K562 (cell line): ENCODE data around the gene CEP85L. TPM values are rescaled to one million over a fixed set of nuclear protein-coding genes. Genes with fewer than 3 reads are reported as not detected.

ENCODE experiments used
- AFF1 ChIP-seq, 2 experiments: fragments of 450-650 bp; IDR thresholded peaks; 2 replicates each; pipeline ENCODE4 v1.6.1; 2018; ENCODE audit warnings: mild to moderate bottlenecking in 2 of 2, low read depth in 1 of 2; ENCODE audit not compliant: partially characterized antibody in 2 of 2
- ARID4B ChIP-seq: sonication (generic); formaldehyde crosslinking; IDR thresholded peaks from 2 replicates; pipeline ENCODE4 v1.8.0; 2022; ENCODE audit warnings: mild to moderate bottlenecking, missing genetic modification reagents
- E2F5 ChIP-seq: sonication (generic); formaldehyde crosslinking; IDR thresholded peaks from 2 replicates; pipeline ENCODE4 v1.8.0; 2022; ENCODE audit warnings: mild to moderate bottlenecking, missing genetic modification reagents
- HBP1 ChIP-seq: fragments of 450-650 bp; formaldehyde crosslinking; IDR thresholded peaks from 2 replicates; pipeline ENCODE4 v1.4.0; 2022; ENCODE audit warnings: missing genetic modification characterization
- HMGN3 ChIP-seq: IDR thresholded peaks from 2 replicates; pipeline ENCODE4 v1.6.1; 2011; ENCODE audit warnings: borderline replicate concordance, low read depth, mild to moderate bottlenecking, mixed read lengths, low read length; ENCODE audit not compliant: insufficient read length; ENCODE audit errors: extremely low read depth
- L3MBTL2 ChIP-seq: fragments of 450-650 bp; IDR thresholded peaks from 2 replicates; pipeline ENCODE4 v1.6.1; 2016; ENCODE audit warnings: mild to moderate bottlenecking, moderate library complexity
- PRDM10 ChIP-seq: fragments of 450-650 bp; IDR thresholded peaks from 2 replicates; pipeline ENCODE4 v1.6.1; 2018; ENCODE audit not compliant: partially characterized antibody
- XRCC4 ChIP-seq: IDR thresholded peaks from one replicate; pipeline ENCODE4 v1.6.1; 2011; ENCODE audit not compliant: insufficient read depth, insufficient read length; ENCODE audit errors: extremely low read depth
- ZNF124 ChIP-seq: sonication (generic); formaldehyde crosslinking; IDR thresholded peaks from 2 replicates; pipeline ENCODE4 v1.8.1; 2022; ENCODE audit warnings: missing genetic modification reagents
- ZNF696 ChIP-seq: fragments of 250-450 bp; sonication (Bioruptor Pico); conservative IDR thresholded peaks from 2 replicates; pipeline ENCODE4 v1.4.0; 2020; ENCODE audit warnings: mild to moderate bottlenecking, moderate library complexity
- ZNF76 ChIP-seq: fragments of 250-450 bp; sonication (Bioruptor Pico); IDR thresholded peaks from 2 replicates; pipeline ENCODE4 v1.4.0; 2020; ENCODE audit warnings: mild to moderate bottlenecking, moderate library complexity, borderline replicate concordance
- polyA plus RNA-seq, 8 experiments: library from polyadenylated mRNA; depleted of rRNA in 4 of 8; stranded (reverse) in 5 of 8; unstranded in 3 of 8; fragments of >200 nt; fragmentation: Nextera tagmentation in 2 of 8; fragmentation: Illumina TruSeq in 1 of 8; extraction: Ambion mirVana in 2 of 8; extraction: Trizol in 1 of 8; gene quantifications; 2 replicates each; pipeline versions ENCODE4 v1.2.1 to v1.2.3, GENCODE V29; 2011 to 2014; ENCODE audit warnings: inconsistent platforms in 1 of 8, missing spikeins in 1 of 8
- total RNA-seq, 7 experiments: library from RNA; depleted of rRNA in 6 of 7; stranded (reverse); fragments of >200 nt in 6 of 7; fragmentation: Illumina TruSeq in 2 of 7; extraction: Trizol in 2 of 7; gene quantifications; 2 replicates each; pipeline versions ENCODE4 v1.2.1 to v1.2.3, GENCODE V29; 2011 to 2021; ENCODE audit warnings: low replicate concordance in 1 of 7

Gene CEP85L
- total and polyA plus RNA-seq, 9 of the 15 experiments (the other 6 are each of a cell fraction or from before 2014, with no cell fraction given): 4.5 to 15.8 (median 8.3) TPM

- TF ChIP-seq HMGN3 (peak; percentile 3), AFF1 (IDR thresholded peaks at IDR 0.05; ENCODE audit: low read depth in 1 of 2, partially characterized antibody in 2 of 2) (no peak), ZNF696 (CRISPR knock-in tag) (no peak), ARID4B (CRISPR knock-in tag) (peak; percentile 22; the same call in 1 of the 2 replicates), ZNF124 (no peak; the same call in 1 of the 2 replicates), PRDM10 (peak; percentile 9), ZNF76 (CRISPR knock-in tag) (0 out of 2 replicates have a peak, but pooled peaks have one; percentile 28), L3MBTL2 (peak; percentile 87), HBP1 (no peak), E2F5 (CRISPR knock-in tag) (no peak), XRCC4 (no peak)
Measured at GRCh38 chr6:118650582-118651281, 659 bp downstream of the CEP85L start (continued).
